ENCODE measurements around the gene ARHGDIB.
A peak's percentile ranks its signal among the peaks of the same experiment; 100 is the strongest.

The ARHGDIB gene

GRCh38 chr12:14954269-14954668 lies 7.1 kb downstream of the ARHGDIB start:
- DNase-seq = peak in 1 of 2 donors; percentile 52

DNA sequence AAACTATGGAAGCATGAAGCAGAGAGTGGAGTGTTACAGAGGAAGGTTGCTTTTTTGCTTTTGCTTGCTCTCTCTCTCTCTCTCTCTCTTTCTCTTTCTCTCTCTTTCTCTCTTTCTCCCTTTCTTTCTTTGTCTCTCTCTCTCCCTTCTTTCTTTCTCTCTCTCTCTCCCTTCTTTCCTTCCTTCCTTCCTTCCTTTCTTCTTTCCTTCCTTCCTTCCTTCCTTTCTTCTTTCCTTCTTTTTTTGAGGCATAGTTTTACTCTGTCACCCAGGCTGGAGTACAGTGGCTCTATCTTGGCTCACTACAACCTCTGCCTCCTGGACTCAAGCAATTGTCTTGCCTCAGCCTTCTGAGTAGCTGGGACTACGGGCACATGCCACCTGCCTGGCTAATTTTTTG lies 7.6 kb downstream of the ARHGDIB start:
- DNase-seq = no peak

DNA sequence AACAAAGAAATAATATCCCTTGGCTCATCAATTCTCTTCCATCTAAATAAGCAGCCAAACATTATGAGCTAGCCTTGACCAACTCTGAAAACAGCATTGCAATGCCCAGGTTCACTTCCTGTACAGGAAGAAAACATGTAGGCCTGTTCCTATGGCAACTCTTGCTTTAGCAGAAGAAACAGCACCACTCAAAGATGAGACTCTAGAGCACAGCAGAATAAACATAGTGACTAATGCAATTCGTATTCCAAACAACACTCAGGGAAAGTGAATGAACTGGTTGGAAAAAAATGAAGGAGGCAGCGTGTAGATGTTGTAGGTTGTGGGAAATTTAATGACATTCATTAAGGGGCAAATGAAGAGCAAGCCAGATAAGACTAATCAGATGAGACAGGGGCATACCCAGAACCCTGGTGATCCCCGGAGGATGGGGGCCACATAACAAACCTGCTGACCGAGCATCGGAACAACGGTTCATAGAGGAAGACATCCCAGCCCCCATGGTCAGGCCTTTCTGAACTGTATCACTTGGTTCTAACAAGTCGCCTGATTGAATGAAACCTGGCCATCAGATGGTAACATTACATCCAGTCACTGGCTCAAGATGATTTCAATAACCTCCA lies 9.0 kb downstream of the ARHGDIB start:
- peak; percentile 71 to 87 for DNase-seq

DNA sequence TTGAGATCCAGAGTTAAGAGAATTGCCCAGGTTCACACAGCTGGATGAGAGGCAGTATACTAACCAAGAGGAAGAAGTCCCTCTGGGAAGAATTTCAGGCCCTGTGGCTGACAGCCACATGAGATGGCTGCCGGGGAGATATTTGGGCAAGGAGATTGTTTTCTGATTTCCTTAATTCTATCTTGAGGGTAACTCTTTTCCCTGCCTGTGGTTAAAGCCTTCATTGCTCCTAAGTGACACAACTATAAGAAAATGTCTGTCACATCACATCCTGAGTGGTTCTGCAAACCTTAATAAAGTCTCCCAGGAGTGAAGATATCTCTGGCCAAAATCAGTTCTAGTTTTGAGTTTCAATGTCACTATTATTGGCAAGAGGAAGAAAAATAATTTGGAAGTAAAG lies 9.6 kb downstream of the ARHGDIB start:
- DNase-seq = no peak

DNA sequence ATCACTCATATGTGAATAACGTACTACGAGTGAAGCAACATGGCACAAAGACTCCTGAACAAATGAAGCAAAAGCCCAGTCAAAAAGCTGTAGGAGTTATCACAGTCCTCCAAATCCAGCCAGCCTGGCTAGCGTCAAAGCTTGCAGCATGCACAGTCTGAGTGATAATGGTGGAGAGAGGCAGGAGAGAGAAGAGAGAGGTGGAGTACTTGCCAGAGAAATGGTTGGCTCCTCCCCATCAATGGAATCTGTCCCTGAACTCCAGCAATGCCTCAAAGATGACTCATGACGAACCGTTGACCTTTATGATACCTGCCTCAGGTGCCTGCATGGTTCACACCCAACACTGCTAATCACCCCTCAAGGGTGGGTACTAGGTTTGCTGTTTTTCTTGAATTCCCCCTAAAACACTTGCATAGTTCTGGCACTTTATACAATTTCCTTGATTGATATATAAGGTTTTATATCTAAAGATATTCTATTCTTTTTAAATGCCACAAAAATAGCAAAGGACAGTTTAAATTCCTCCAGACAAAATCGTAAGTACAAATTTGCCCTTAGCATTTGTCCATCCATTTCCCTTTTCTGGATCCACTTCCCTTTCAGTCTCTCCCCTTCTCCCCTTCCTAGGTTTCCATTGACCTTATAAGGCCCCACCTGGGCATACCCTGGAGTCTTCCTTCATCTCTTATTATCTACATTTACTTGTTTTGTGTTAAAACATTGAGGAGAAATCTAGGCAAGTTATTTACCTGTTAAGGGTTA lies 10.2 kb downstream of the ARHGDIB start:
- peak in 1 of 2 donors; percentile 37 for DNase-seq

- peak in 1 of 2 donors; percentile 43 for DNase-seq
Measured at GRCh38 chr12:14950421-14950820, 11.0 kb downstream of the ARHGDIB start.

DNA sequence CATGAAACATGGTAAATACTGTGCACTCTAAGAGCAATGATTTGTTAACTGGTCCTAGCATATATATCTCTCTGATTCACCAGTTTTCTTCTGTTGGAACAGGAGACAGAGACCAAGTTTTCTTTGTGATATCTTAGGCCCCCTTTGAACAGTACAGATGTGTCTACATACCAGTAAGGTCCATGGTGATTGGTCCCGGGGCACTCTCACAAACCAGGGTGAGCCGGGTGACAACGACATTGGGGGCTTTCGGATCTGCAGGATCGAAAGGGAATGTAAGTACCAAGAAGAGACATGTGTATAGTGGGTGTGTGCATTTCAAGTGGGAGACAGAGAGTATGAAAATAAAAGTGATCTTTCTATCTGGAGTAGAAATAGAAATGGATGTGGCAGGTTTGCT lies 11.8 kb downstream of the ARHGDIB start:
- peak in 1 of 2 donors; percentile 40 for DNase-seq

DNA sequence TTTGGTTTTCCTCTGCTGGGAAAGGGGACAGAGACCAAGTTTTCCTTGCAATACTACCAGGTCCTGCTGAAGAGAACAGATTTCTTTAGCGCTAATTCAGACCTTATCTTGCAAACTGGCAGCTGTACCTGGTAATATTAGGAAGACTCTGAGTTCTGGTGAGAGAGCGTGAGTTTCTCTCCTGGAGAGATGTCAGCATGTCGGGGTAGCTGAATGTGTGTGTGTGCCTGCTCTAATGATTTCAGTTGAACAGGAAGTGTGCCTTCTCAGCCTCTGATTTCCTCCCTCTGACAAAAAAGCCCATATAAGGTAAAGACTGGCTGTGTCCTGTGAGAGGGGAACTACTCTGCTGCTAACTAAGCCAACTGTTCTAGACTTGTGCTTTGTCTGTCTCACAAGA lies 12.7 kb downstream of the ARHGDIB start:
- peak; percentile 78 to 90 for DNase-seq

DNA sequence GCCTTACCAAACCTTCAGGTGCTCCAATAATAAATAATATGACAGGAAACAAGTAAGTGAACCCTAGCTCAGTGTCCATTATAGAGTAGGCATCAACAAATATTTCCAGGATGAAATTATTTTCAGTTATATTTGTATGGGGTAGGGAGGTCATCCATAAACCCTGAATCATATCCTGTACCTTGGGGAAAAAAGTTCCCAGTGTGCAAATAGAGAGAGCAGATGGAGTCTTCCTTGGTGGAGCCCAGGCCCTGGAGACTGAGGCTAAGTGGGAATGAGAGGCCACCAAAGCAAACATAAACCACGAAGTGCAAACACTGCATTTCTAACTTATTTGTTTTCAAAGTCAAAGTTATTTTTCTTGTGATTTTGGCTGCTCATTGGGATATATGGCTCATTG lies 14.5 kb downstream of the ARHGDIB start:
- DNase-seq = no peak

GRCh38 chr12:14946162-14946561 lies 15.2 kb downstream of the ARHGDIB start:
- DNase-seq = no peak

GRCh38 chr12:14942196-14942931 lies 19.0 kb downstream of the ARHGDIB start:
- DNase-seq = no peak

DNA sequence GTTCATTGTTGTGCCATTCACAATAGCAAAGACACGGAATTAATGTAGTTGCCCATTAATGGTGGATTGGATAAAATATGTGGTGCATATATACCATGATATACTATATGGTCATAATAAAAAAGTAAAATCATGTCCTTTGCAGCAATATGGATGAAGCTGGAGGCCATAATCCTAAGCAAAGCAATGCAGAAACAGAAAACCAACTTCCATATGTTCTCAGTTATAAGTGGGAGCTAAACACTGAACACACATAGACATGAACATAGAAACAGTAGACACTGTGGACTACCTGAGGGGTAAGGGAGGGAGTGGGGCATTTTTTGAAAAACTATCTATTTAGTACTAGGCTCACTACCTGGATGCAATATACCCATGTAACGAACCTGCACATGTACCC lies 20.0 kb downstream of the ARHGDIB start:
- no peak for DNase-seq

DNA sequence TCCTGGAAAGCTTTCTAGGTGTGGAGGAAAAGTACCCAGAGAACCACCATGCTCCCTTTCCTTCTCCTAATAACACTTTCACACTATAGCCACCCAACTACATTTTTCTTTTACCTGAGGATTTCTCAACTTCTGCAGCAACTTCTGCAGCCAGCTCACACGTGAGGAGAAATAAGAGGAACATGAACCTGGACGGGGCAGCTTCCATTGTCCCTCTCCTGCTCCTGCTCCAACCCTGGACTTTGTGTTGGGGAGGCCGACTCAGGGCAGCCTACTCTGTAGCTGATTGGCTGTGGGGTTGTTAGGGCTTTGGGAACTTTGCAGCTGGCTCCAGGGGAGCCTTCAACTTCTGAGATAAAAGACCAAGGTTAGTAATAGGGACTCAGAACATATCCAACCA lies 23.1 kb downstream of the ARHGDIB start, which contains the start of gene ERP27:
Gene ERP27, minus strand, starts transcription at position 237 of the 400 bp plus-strand sequence. Its CDS starts 29 bp downstream, at position 208.
- DNase-seq = no peak

GRCh38 chr12:14937689-14938088 lies 23.7 kb downstream of the ARHGDIB start:
- peak in 1 of 2 donors; percentile 52 for DNase-seq

- DNase-seq = no peak
Measured at GRCh38 chr12:14937014-14937413, 24.4 kb downstream of the ARHGDIB start.

DNA sequence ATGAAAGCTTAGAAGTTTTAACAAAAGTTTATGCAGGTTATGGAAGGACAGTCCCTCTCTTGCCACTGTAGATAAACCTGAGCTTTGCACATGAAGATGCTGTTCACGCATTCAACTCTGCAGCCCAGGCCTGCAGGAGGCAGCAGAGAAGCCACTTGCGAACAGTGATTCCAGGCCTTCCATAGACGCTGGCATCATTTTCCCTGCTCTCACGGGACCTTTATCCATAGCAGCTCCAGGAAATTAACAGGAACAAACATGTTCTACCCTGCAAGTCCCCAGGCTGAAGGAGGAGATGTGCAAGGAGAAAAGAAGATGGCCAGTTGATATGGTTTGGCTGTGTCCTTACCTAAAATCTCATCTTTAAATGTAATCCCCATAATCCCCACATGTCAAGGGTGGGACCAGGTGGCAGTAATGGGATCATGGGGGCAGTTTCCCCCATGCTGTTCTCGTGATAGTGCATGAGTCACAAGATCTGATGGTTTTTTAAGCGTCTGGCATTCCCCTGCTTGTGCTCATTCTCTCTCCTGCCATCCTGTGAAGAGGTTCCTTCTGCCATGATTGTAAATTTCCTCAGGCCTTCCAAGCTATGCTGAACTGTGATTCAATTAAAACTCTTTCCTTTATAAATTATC lies 25.1 kb downstream of the ARHGDIB start:
- DNase-seq = no peak

DNA sequence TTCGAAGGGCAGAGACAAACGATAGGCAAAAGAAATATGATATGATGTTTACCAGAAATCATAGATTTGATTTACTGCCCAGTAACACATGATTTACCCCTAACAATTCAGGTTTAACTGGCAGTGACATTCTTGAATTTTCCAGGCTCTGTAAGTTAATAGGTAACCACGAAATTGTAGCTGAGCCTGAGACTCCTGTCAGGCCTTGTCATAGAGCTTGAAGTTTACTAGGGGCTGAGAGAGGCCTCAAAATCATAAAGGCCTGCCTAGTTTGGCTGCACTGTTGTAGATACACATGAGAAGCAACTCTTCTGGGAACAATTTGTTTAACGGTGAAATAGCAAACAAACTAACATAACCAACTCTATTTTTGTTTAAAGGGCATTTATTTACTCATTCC lies 26.4 kb downstream of the ARHGDIB start:
- no peak for DNase-seq

DNA sequence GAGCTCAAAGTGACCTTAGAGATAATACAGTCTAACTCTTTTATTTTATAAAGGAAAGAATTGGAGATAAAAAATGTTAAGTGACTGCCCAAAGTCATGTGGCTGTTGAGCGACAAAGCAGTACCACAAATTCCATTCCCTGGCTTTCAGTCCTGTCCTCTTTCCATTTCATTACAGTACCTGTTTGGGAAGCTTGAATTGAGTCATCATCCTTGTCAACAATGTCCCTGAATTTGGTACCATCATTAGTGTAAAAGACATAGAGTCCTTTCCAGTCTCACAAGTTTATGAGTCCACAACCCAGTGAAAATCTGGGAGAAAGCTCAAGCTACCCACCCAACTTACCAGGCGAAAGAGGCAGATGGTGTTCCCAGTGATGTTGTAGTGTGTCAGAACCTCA lies 26.9 kb downstream of the ARHGDIB start:
- no peak for DNase-seq

DNA sequence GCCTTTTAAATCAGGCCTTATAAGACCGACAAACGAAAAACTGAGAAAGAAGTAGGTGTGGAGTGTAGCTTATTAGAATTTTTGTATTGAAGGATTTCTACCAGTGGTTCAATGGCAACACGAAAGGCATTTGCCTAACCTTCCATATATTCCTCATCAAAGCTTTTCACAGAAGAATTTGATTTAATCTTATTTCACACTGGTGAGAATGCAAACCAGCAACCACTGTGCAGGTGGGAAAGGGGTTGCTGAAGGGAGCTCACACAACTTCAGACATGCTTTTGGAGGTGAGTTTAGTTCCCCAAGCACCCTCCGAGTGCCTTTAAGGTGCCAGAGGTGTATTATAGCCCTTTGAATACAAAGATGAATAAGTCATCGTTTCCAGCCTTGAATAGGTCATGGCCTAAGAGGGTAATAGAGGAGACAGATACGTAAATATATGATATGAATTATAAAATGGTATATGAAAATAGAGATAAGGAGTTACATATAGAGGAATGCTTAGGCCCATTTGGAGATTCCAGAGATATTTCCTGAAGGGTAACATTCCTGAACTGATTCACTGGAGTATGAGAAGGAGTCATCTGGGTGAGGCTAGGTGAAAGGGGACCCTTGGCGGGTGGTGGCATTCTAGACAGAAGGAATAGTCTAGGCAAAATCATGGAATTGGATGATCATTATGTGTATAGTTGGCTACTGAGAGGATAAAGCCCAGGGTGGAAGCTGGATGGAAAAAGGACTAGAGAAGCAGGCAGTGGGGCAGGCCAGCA lies 29.4 kb downstream of the ARHGDIB start:
- DNase-seq = no peak

DNA sequence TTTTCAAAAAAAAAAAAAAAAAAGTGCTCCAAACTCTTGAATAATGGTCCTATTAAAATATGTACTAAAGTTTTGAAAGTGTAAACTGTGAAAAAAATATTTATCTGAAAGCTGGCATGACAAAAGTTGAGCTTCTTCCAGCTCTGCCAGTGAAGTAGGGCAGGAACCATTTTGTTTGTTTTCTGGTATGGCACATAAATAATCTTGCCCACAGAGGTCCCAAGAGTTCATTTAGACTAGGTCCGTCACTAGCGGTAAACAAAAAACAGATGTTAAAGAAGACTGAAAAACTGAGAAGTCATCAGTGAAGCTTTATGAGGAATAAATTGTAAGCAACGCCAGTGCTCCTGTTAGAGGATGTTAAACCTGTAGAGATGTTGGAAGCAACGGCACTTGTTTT lies 30.0 kb downstream of the ARHGDIB start:
- DNase-seq = no peak

DNA sequence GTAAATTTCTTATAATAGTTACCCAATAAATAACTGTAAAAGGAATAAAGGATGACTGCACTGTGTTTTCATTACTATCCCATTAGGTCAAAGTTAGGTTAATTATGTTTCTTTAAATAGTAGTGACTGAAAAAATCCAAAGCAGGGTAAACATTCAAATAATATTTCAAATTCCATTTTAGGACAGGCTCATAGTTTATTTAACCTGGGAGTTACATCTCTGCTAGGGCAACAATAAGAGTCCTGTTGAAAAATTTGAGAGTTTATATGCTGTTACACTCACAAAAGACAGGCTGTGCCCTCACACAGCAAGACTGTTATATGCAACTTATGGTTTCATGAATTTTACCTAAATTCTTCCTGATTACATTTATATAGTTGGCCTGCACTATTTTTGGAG lies 31.1 kb downstream of the ARHGDIB start:
- no peak for DNase-seq

GRCh38 chr12:14928931-14929330 lies 32.5 kb downstream of the ARHGDIB start:
- no peak for DNase-seq

DNA sequence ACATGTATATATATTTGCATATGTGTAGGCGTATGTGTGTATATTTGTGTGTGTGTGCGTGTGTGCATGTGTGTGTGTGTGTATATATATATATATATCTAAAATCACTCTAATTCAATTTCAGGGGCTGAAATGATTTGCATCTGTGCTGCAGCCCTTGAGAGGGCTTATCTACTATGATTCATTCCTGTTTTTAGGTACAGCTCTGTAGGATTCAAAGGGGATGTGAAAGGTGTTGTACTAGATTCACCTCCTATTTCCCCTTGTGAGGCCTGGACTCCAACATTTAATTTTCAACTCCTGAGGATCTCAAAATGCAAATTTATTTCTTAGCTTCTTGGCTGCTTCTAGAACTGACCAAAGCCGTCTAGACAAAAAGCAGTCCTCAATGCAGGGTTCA lies 34.1 kb downstream of the ARHGDIB start:
- DNase-seq = no peak

Measured in CD4-positive, alpha-beta T cell treated with Interferon alpha-2 for 1 hour (primary cell).